ENCODE data around the gene PCDHA8.
"Not testable (repeated sequence)": the region's sequence is repeated elsewhere in the genome, so short reads cannot be mapped to it uniquely, and the experiment has no call there.

Gene PCDHA8

GRCh38 chr5:140806834-140807775 is 33.9 kb upstream of the PCDHA8 start, which contains the start of gene PCDHA4:
TSS of gene PCDHA4 (plus strand) at chr5:140807068.
- Histone ChIP-seq H3K27ac (ENCODE audit: low read length) (no peak within 1 kb of the TSS), H3K4me1 (ENCODE audit: control insufficient read depth in 1 of 2, insufficient read depth in 2 of 2, low read length in 2 of 2) (no peaks in the 10 kb centered on the region), H3K36me3 (ENCODE audit: control insufficient read depth in 1 of 2, insufficient read depth in 2 of 2, low read length in 2 of 2) (no peaks in the 10 kb centered on the region), H3K27me3 (ENCODE audit: low read depth, low read length) (no peaks in the 10 kb centered on the region), H3K4me3 (ENCODE audit: low read depth in 1 of 2, low read length in 2 of 2) (peak within 1 kb of the TSS; percentile 44 to 62), H3K9me3 (ENCODE audit: control insufficient read depth in 1 of 2, low read length in 2 of 2) (peaks cover under 1 to 45% of the 10 kb centered on the region in 2 donors)

- Histone ChIP-seq H3K4me3 (ENCODE audit: low read depth in 1 of 2, low read length in 2 of 2) (peak overlapping the region in 1 of 2 donors; percentile 20), H3K9me3 (ENCODE audit: control insufficient read depth in 1 of 2, low read length in 2 of 2) (peaks cover 0 to 34% of the 10 kb centered on the region in 2 donors)
- H3K36me3 ChIP-seq (ENCODE audit: control insufficient read depth in 1 of 2, insufficient read depth in 2 of 2, low read length in 2 of 2); H3K27ac ChIP-seq (ENCODE audit: low read length); H3K4me1 ChIP-seq (ENCODE audit: control insufficient read depth in 1 of 2, insufficient read depth in 2 of 2, low read length in 2 of 2); H3K27me3 ChIP-seq (ENCODE audit: low read depth, low read length): not testable (repeated sequence)
Observed at GRCh38 chr5:140808241-140808888, 32.6 kb upstream of the PCDHA8 start.

- H3K4me1 ChIP-seq (ENCODE audit: control insufficient read depth in 1 of 2, insufficient read depth in 2 of 2, low read length in 2 of 2): no peaks in the 10 kb centered on the region
- H3K4me3 ChIP-seq (ENCODE audit: low read depth in 1 of 2, low read length in 2 of 2): peak overlapping the region in 1 of 2 donors; percentile 20
- H3K9me3 ChIP-seq (ENCODE audit: control insufficient read depth in 1 of 2, low read length in 2 of 2): peaks cover 0 to 36% of the 10 kb centered on the region in 2 donors
- no peaks in the 10 kb centered on the region for H3K36me3 ChIP-seq (ENCODE audit: control insufficient read depth in 1 of 2, insufficient read depth in 2 of 2, low read length in 2 of 2)
- no peak overlapping the region for H3K27ac ChIP-seq (ENCODE audit: low read length)
- H3K27me3 ChIP-seq (ENCODE audit: low read depth, low read length): no peaks in the 10 kb centered on the region
Observed at GRCh38 chr5:140808889-140809291, 32.1 kb upstream of the PCDHA8 start.

GRCh38 chr5:140821375-140822280 is 19.4 kb upstream of the PCDHA8 start, which contains the start of gene PCDHA5:
TSS of gene PCDHA5 (plus strand) at chr5:140821613.
- Histone ChIP-seq H3K27ac (ENCODE audit: low read length) (no peak within 1 kb of the TSS), H3K36me3 (ENCODE audit: control insufficient read depth in 1 of 2, insufficient read depth in 2 of 2, low read length in 2 of 2) (no peaks in the 10 kb centered on the region), H3K4me1 (ENCODE audit: control insufficient read depth in 1 of 2, insufficient read depth in 2 of 2, low read length in 2 of 2) (no peaks in the 10 kb centered on the region), H3K9me3 (ENCODE audit: control insufficient read depth in 1 of 2, low read length in 2 of 2) (peaks cover 0 to 26% of the 10 kb centered on the region in 2 donors), H3K4me3 (ENCODE audit: low read depth in 1 of 2, low read length in 2 of 2) (peak within 1 kb of the TSS in 1 of 2 donors; percentile 42), H3K27me3 (ENCODE audit: low read depth, low read length) (no peaks in the 10 kb centered on the region)

GRCh38 chr5:140822281-140822629 is 18.7 kb upstream of the PCDHA8 start:
- Histone ChIP-seq H3K27me3 (ENCODE audit: low read depth, low read length) (no peaks in the 10 kb centered on the region), H3K27ac (ENCODE audit: low read length) (no peak overlapping the region), H3K4me1 (ENCODE audit: control insufficient read depth in 1 of 2, insufficient read depth in 2 of 2, low read length in 2 of 2) (no peaks in the 10 kb centered on the region), H3K4me3 (ENCODE audit: low read depth in 1 of 2, low read length in 2 of 2) (no peak overlapping the region), H3K9me3 (ENCODE audit: control insufficient read depth in 1 of 2, low read length in 2 of 2) (peaks cover 0 to 20% of the 10 kb centered on the region in 2 donors), H3K36me3 (ENCODE audit: control insufficient read depth in 1 of 2, insufficient read depth in 2 of 2, low read length in 2 of 2) (no peaks in the 10 kb centered on the region)

GRCh38 chr5:140822969-140823368 is 18.0 kb upstream of the PCDHA8 start:
- H3K27me3 ChIP-seq (ENCODE audit: low read depth, low read length); H3K36me3 ChIP-seq (ENCODE audit: control insufficient read depth in 1 of 2, insufficient read depth in 2 of 2, low read length in 2 of 2); H3K27ac ChIP-seq (ENCODE audit: low read length); H3K4me1 ChIP-seq (ENCODE audit: control insufficient read depth in 1 of 2, insufficient read depth in 2 of 2, low read length in 2 of 2): not testable (repeated sequence)
- H3K4me3 ChIP-seq (ENCODE audit: low read depth in 1 of 2, low read length in 2 of 2): peak overlapping the region in 1 of 2 donors; percentile 24
- H3K9me3 ChIP-seq (ENCODE audit: control insufficient read depth in 1 of 2, low read length in 2 of 2): peaks cover 0 to 24% of the 10 kb centered on the region in 2 donors

GRCh38 chr5:140823475-140823874 is 17.5 kb upstream of the PCDHA8 start:
- H3K36me3 ChIP-seq (ENCODE audit: control insufficient read depth in 1 of 2, insufficient read depth in 2 of 2, low read length in 2 of 2): no peaks in the 10 kb centered on the region
- no peak overlapping the region for H3K27ac ChIP-seq (ENCODE audit: low read length)
- peaks cover 0 to 29% of the 10 kb centered on the region in 2 donors for H3K9me3 ChIP-seq (ENCODE audit: control insufficient read depth in 1 of 2, low read length in 2 of 2)
- H3K27me3 ChIP-seq (ENCODE audit: low read depth, low read length): no peaks in the 10 kb centered on the region
- no peaks in the 10 kb centered on the region for H3K4me1 ChIP-seq (ENCODE audit: control insufficient read depth in 1 of 2, insufficient read depth in 2 of 2, low read length in 2 of 2)
- H3K4me3 ChIP-seq (ENCODE audit: low read depth in 1 of 2, low read length in 2 of 2): peak overlapping the region in 1 of 2 donors; percentile 24

GRCh38 chr5:140827704-140828361 is 13.2 kb upstream of the PCDHA8 start, which contains the start of gene PCDHA6:
TSS of gene PCDHA6 (plus strand) at chr5:140827960. CDS start at chr5:140828092, 132 bp downstream.
- Histone ChIP-seq H3K9me3 (ENCODE audit: control insufficient read depth in 1 of 2, low read length in 2 of 2) (peaks cover 7 to 37% of the 10 kb centered on the region in 2 donors), H3K4me3 (ENCODE audit: low read depth in 1 of 2, low read length in 2 of 2) (peak within 1 kb of the TSS in 1 of 2 donors; percentile 44), H3K4me1 (ENCODE audit: control insufficient read depth in 1 of 2, insufficient read depth in 2 of 2, low read length in 2 of 2) (no peaks in the 10 kb centered on the region), H3K36me3 (ENCODE audit: control insufficient read depth in 1 of 2, insufficient read depth in 2 of 2, low read length in 2 of 2) (no peaks in the 10 kb centered on the region), H3K27me3 (ENCODE audit: low read depth, low read length) (no peaks in the 10 kb centered on the region), H3K27ac (ENCODE audit: low read length) (no peak within 1 kb of the TSS)

- Histone ChIP-seq H3K36me3 (ENCODE audit: control insufficient read depth in 1 of 2, insufficient read depth in 2 of 2, low read length in 2 of 2) (no peaks in the 10 kb centered on the region), H3K27ac (ENCODE audit: low read length) (no peak overlapping the region), H3K4me1 (ENCODE audit: control insufficient read depth in 1 of 2, insufficient read depth in 2 of 2, low read length in 2 of 2) (no peaks in the 10 kb centered on the region), H3K4me3 (ENCODE audit: low read depth in 1 of 2, low read length in 2 of 2) (peak overlapping the region in 1 of 2 donors; percentile 44), H3K9me3 (ENCODE audit: control insufficient read depth in 1 of 2, low read length in 2 of 2) (peaks cover 7 to 33% of the 10 kb centered on the region in 2 donors), H3K27me3 (ENCODE audit: low read depth, low read length) (no peaks in the 10 kb centered on the region)
Observed at GRCh38 chr5:140828362-140828737, 12.6 kb upstream of the PCDHA8 start.
